Measurements from ENCODE around the gene MTA3.

MTA3 gene

GRCh38 chr2:42742740-42743658, 174.6 kb downstream of the MTA3 start:
- DNase-seq, result no peak

- DNase-seq, result no peak
Observed at GRCh38 chr2:42743659-42743990, 175.2 kb downstream of the MTA3 start.

GRCh38 chr2:42744545-42745082, 176.2 kb downstream of the MTA3 start:
- DNase-seq, result no peak

- no peak for DNase-seq
Observed at GRCh38 chr2:42747422-42747821, 179.0 kb downstream of the MTA3 start.

GRCh38 chr2:42748840-42749239, 180.4 kb downstream of the MTA3 start:
- DNase-seq, result no peak

- DNase-seq, result no peak
Observed at GRCh38 chr2:42752314-42752713, 183.9 kb downstream of the MTA3 start.

- no peak for DNase-seq
Observed at GRCh38 chr2:42752816-42753813, 184.7 kb downstream of the MTA3 start.

- no peak for DNase-seq
Observed at GRCh38 chr2:42754021-42754775, 185.8 kb downstream of the MTA3 start.

GRCh38 chr2:42754776-42755140, 186.3 kb downstream of the MTA3 start:
- DNase-seq, result no peak

- no peak for DNase-seq
Observed at GRCh38 chr2:42755191-42755880, 186.9 kb downstream of the MTA3 start.

- DNase-seq, result no peak
Observed at GRCh38 chr2:42756150-42756775, 187.8 kb downstream of the MTA3 start.

- no peak for DNase-seq
Observed at GRCh38 chr2:42756966-42757513, 188.6 kb downstream of the MTA3 start.

- no peak for DNase-seq
Observed at GRCh38 chr2:42757981-42758740, 189.7 kb downstream of the MTA3 start.

GRCh38 chr2:42758751-42759150, 190.3 kb downstream of the MTA3 start:
- DNase-seq, result no peak

- DNase-seq, result no peak
Observed at GRCh38 chr2:42761554-42761953, 193.1 kb downstream of the MTA3 start.

- DNase-seq, result no peak
Observed at GRCh38 chr2:42762155-42762554, 193.7 kb downstream of the MTA3 start.

GRCh38 chr2:42762823-42763804, 194.7 kb downstream of the MTA3 start:
- no peak for DNase-seq

- no peak for DNase-seq
Observed at GRCh38 chr2:42764096-42764495, 195.7 kb downstream of the MTA3 start, which contains the start of gene OXER1. Gene OXER1, minus strand, starts transcription at chr2:42764135. Its CDS starts 73 bp downstream, at chr2:42764062.

GRCh38 chr2:42764901-42765300, 196.5 kb downstream of the MTA3 start:
- no peak for DNase-seq

All from SW 1271 (cell line).